NCI-H1092 (cell line): ENCODE measurements around the gene NUDT6.

Experiments
- DNase-seq: peaks from one replicate; lab custom pipeline; 2025; lab: John Stamatoyannopoulos, UW

The NUDT6 gene

GRCh38 chr4:122914292-122914904 lies 8.0 kb downstream of the NUDT6 start:
- no peak for DNase-seq

GRCh38 chr4:122912810-122913575 lies 9.4 kb downstream of the NUDT6 start:
- DNase-seq, result no peak

GRCh38 chr4:122911588-122911987 lies 10.8 kb downstream of the NUDT6 start:
- DNase-seq, result no peak

GRCh38 chr4:122909683-122910082 lies 12.7 kb downstream of the NUDT6 start:
- no peak for DNase-seq

GRCh38 chr4:122908223-122908622 lies 14.2 kb downstream of the NUDT6 start:
- no peak for DNase-seq

GRCh38 chr4:122906859-122907305 lies 15.5 kb downstream of the NUDT6 start:
- DNase-seq, result no peak

- DNase-seq, result no peak
These were observed 18.6 kb downstream of the NUDT6 start for GRCh38 chr4:122903766-122904288.

GRCh38 chr4:122901247-122902010 lies 21.0 kb downstream of the NUDT6 start:
- DNase-seq, result no peak

GRCh38 chr4:122900314-122900713 lies 22.1 kb downstream of the NUDT6 start:
- no peak for DNase-seq

GRCh38 chr4:122899682-122900081 lies 22.7 kb downstream of the NUDT6 start:
- no peak for DNase-seq

- no peak for DNase-seq
These were observed 23.8 kb downstream of the NUDT6 start for GRCh38 chr4:122898370-122899150.

GRCh38 chr4:122896270-122896669 lies 26.1 kb downstream of the NUDT6 start:
- no peak for DNase-seq

- no peak for DNase-seq
These were observed 26.9 kb downstream of the NUDT6 start for GRCh38 chr4:122895336-122895995.

GRCh38 chr4:122894827-122895226 lies 27.6 kb downstream of the NUDT6 start:
- no peak for DNase-seq

- DNase-seq, result no peak
These were observed 32.1 kb downstream of the NUDT6 start for GRCh38 chr4:122890147-122890795.

- no peak for DNase-seq
These were observed 32.7 kb downstream of the NUDT6 start for GRCh38 chr4:122889726-122890125.

GRCh38 chr4:122884499-122884898 lies 37.9 kb downstream of the NUDT6 start:
- no peak for DNase-seq

- DNase-seq, result no peak
These were observed 39.3 kb downstream of the NUDT6 start for GRCh38 chr4:122882857-122883735.

- no peak for DNase-seq
These were observed 43.4 kb downstream of the NUDT6 start for GRCh38 chr4:122879001-122879400.

- DNase-seq, result no peak
These were observed 45.9 kb downstream of the NUDT6 start for GRCh38 chr4:122876456-122876855.
